ENCODE data around the gene MARK3.

The MARK3 gene

DNA sequence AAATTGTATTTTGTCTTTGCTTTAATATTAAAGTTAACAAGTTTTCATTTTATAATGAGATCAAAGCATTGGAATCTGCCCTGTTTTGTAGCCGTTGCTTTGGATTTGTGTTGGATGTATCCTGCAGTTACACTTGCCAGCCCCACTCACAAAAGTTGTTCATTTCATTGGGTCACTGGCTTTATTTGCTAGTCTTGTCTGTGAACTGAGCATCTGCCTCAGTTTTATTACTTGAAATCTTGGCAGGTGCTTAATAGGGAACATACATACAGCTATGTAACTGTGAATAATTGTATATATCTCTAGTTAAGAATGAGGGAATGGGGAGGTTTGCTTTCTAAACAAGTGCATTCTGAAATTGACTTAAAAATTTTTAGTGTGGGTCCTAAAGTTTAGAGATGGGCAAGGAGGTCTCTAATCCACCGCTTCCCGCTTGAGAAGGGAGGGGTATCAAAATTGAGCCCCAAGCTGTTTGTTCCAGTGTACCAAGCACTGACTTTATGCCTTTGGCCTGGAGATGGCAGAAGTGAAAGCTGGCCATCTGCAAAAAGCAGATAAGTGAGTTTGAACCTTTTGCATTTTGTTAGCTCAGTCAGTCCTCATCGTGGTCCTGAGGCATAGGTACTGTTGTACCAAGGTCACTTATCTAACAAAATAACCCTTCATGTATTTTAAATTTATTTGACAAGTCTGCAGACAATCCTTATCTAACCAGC is 41.9 kb upstream of the MARK3 start:
- TF ChIP-seq, protein P1, sequence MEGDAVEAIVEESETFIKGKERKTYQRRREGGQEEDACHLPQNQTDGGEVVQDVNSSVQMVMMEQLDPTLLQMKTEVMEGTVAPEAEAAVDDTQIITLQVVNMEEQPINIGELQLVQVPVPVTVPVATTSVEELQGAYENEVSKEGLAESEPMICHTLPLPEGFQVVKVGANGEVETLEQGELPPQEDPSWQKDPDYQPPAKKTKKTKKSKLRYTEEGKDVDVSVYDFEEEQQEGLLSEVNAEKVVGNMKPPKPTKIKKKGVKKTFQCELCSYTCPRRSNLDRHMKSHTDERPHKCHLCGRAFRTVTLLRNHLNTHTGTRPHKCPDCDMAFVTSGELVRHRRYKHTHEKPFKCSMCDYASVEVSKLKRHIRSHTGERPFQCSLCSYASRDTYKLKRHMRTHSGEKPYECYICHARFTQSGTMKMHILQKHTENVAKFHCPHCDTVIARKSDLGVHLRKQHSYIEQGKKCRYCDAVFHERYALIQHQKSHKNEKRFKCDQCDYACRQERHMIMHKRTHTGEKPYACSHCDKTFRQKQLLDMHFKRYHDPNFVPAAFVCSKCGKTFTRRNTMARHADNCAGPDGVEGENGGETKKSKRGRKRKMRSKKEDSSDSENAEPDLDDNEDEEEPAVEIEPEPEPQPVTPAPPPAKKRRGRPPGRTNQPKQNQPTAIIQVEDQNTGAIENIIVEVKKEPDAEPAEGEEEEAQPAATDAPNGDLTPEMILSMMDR (IDR thresholded peaks at IDR 0.05; ENCODE audit: borderline replicate concordance, control extremely low read depth, extremely low read depth, insufficient read depth, missing control alignments), result no peak
- DNase-seq (ENCODE audit: low spot score), result no peak
- in situ Hi-C loops (cut with MboI; ENCODE audit: low sequenced_read_pairs, unreplicated experiment), result no loop called here

- in situ Hi-C loops (cut with MboI; ENCODE audit: low sequenced_read_pairs, unreplicated experiment), result no loop called here
- DNase-seq (ENCODE audit: low spot score), result no peak
- TF ChIP-seq, protein P1 (IDR thresholded peaks at IDR 0.05; ENCODE audit: borderline replicate concordance, control extremely low read depth, extremely low read depth, insufficient read depth, missing control alignments), result no peak
Observed at GRCh38 chr14:103343905-103344797, 41.1 kb upstream of the MARK3 start.

DNA sequence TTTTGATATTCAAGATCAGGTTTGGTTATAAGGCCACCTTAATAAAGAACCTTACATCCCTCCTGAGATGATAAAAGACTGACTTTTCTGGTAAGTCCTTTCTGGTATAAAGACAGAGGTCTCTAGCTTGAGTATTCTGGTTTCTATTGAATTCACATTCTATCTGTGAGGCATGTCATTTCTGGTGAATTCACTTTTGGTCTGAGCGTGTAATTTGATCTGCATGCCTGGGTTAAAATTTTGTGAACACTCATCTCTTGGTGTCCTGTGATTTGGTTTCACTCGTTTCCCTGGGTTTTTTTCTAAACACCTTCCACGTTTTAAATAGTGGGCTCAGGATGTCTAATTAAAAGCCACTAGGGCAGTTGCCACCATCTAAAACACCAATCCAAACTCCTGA is 38.9 kb upstream of the MARK3 start:
- no peak for DNase-seq (ENCODE audit: low spot score)

GRCh38 chr14:103347091-103347815 is 38.0 kb upstream of the MARK3 start:
- in situ Hi-C loops (cut with MboI; ENCODE audit: low sequenced_read_pairs, unreplicated experiment), result no loop called here
- DNase-seq (ENCODE audit: low spot score), result no peak
- TF ChIP-seq, protein P1 (IDR thresholded peaks at IDR 0.05; ENCODE audit: borderline replicate concordance, control extremely low read depth, extremely low read depth, insufficient read depth, missing control alignments), result no peak

More for the DNA sequence above, 38.9 kb upstream of the MARK3 start:
- TF ChIP-seq, protein P1 (IDR thresholded peaks at IDR 0.05; ENCODE audit: borderline replicate concordance, control extremely low read depth, extremely low read depth, insufficient read depth, missing control alignments), result no peak
- in situ Hi-C loops (cut with MboI; ENCODE audit: low sequenced_read_pairs, unreplicated experiment), result no loop called here

DNA sequence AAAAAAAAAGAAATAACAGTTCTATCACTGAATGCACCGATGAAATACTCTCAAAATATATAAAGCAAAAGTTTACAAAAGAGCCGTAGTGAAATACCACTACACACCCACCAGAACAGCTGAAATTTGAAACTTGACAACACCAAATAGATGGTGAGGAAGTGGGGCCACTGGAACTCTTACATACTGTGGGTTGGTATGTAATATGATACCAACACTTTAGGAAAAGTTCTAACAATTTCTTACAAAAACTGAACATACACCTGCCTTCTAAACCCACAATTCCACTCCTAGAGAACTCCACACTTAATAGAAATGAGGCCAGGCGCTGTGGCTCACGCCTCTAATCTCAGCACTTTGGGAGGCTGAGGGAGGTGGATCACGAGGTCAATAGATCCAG is 37.1 kb upstream of the MARK3 start:
- TF ChIP-seq, protein P1 (IDR thresholded peaks at IDR 0.05; ENCODE audit: borderline replicate concordance, control extremely low read depth, extremely low read depth, insufficient read depth, missing control alignments), result no peak
- no peak for DNase-seq (ENCODE audit: low spot score)
- in situ Hi-C loops (cut with MboI; ENCODE audit: low sequenced_read_pairs, unreplicated experiment), result no loop called here

DNA sequence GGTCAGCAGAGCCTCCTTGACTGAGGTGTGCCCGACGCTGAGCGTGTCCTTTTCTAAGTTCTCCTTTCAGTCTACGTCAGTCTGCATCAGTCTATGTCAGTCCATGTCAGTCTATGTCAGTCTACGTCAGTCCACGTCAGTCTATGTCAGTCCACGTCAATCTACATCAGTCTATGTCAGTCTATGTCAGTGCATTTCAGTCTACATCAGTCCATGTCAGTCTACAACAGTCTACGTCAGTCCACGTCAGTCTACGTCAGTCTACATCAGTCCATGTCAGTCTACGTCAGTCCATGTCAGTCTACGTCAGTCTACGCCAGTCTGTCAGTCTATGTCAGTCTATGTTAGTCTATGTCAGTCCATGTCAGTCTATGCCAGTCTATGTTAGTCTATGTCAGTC is 35.2 kb upstream of the MARK3 start:
- in situ Hi-C loops (cut with MboI; ENCODE audit: low sequenced_read_pairs, unreplicated experiment), result no loop called here
- DNase-seq (ENCODE audit: low spot score), result no peak
- TF ChIP-seq, protein P1 (IDR thresholded peaks at IDR 0.05; ENCODE audit: borderline replicate concordance, control extremely low read depth, extremely low read depth, insufficient read depth, missing control alignments), result no peak
